Activated CD8-positive, alpha-beta T cell treated with anti-CD3 and anti-CD28 coated beads, Interleukin-2, amount 10 ng/mL, durations not matched to agents 7 days and 5 days (primary cell): ENCODE data around the gene MGAT5B. TPM values are rescaled to one million over a fixed set of nuclear protein-coding genes. Genes with fewer than 3 reads are reported as not detected.
A peak's percentile ranks its signal among the peaks of the same experiment; 100 is the strongest.

Experiments
- ATAC-seq: fragments of 150-1000 bp; cut with Tn5 transposase; one replicate; pipeline ENCODE4 v1.10.0; 2021; ENCODE audit warnings: moderate library complexity
- CTCF ChIA-PET: fragments of 350-600 bp; sonication (Branson Sonifier 250); formaldehyde crosslinking; loops from one replicate; lab custom pipeline; 2021; ENCODE audit warnings: antibody characterized with exemption; lab: Charles Lee
- POLR2A ChIA-PET: fragments of 350-600 bp; sonication (Branson Sonifier 250); formaldehyde crosslinking; loops from one replicate; lab custom pipeline; 2021; ENCODE audit warnings: antibody characterized with exemption; lab: Charles Lee
- DNase-seq: peaks from one replicate; pipeline ENCODE4 v3.0.0-alpha.2; 2020
- H3K27ac Mint-ChIP-seq: one replicate; pipeline ENCODE4 v1.8.0; 2021; ENCODE audit warnings: mild to moderate bottlenecking, mixed read lengths
- H3K27me3 Mint-ChIP-seq: one replicate; pipeline ENCODE4 v1.8.0; 2021; ENCODE audit warnings: low read depth, mixed read lengths
- H3K36me3 Mint-ChIP-seq: one replicate; pipeline ENCODE4 v1.8.0; 2021; ENCODE audit warnings: low read depth, mixed read lengths
- H3K4me1 Mint-ChIP-seq: one replicate; pipeline ENCODE4 v1.8.0; 2021; ENCODE audit warnings: low read depth, mixed read lengths
- H3K4me3 Mint-ChIP-seq: one replicate; pipeline ENCODE4 v1.8.0; 2021; ENCODE audit warnings: mild to moderate bottlenecking, mixed read lengths
- H3K9me3 Mint-ChIP-seq: one replicate; pipeline ENCODE4 v1.8.0; 2022; ENCODE audit warnings: mixed read lengths; ENCODE audit not compliant: insufficient read depth
- total RNA-seq, 2 experiments: library from RNA; stranded (reverse); gene quantifications; one replicate each; pipeline ENCODE4 v1.2.3, GENCODE V29; 2021

MGAT5B gene
- total RNA-seq, 2 experiments from 2014 or later, result 0.26 TPM; not detected in 1

DNA sequence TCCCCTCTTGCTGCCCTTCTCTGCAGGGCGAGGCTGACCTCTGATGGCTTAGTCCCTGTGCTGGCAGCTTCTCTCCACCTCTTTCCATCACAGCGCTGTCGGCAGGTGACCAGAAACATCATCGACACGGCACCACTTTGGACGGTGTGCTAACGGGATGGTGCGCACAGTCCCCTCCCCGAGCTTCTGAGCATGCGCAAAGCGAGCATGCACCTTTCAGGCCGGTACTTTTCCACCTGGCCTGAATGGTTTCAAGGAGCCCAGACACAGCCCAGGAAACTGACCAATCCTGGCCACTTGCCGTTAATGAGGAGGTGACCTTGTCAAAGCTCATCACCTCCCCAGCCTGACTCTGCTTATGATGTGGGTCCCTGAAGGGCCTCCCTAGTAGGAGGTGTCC lies 54.8 kb downstream of the MGAT5B start:
- H3K27ac Mint-ChIP-seq, result no peak overlapping the region
- POLR2A ChIA-PET, result no interaction called here
- no peaks in the 10 kb centered on the region for H3K9me3 Mint-ChIP-seq
- DNase-seq (no peak), ATAC-seq (no peak)
- no peaks in the 10 kb centered on the region for H3K36me3 Mint-ChIP-seq
- H3K4me3 Mint-ChIP-seq, result no peak overlapping the region
- CTCF ChIA-PET, result no interaction called here
- no peaks in the 10 kb centered on the region for H3K27me3 Mint-ChIP-seq
- H3K4me1 Mint-ChIP-seq, result no peaks in the 10 kb centered on the region

DNA sequence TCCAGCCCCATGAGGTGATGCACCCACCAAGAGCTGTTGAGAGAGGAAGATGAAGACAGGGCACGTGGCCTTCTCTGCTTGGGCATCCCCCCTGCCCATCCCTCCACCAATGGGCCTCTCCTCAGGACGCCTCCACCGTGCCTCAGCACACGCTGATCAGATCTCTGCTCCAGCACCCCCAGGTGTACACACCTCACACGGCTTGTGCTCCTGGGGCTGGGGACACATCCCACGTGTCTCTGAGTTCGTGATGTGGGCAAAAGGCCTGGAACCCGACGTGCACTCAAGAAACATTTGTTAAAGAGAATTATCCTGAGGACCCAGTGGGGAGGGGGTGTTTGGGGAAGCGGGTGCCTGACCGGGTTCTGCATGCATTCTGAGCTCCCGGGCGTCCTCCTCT lies 55.3 kb downstream of the MGAT5B start:
- no peaks in the 10 kb centered on the region for H3K4me1 Mint-ChIP-seq
- no peaks in the 10 kb centered on the region for H3K36me3 Mint-ChIP-seq
- POLR2A ChIA-PET, result no interaction called here
- H3K4me3 Mint-ChIP-seq, result no peak overlapping the region
- H3K27me3 Mint-ChIP-seq, result no peaks in the 10 kb centered on the region
- ATAC-seq (no peak), DNase-seq (no peak)
- no peak overlapping the region for H3K27ac Mint-ChIP-seq
- CTCF ChIA-PET, result no interaction called here
- H3K9me3 Mint-ChIP-seq, result no peaks in the 10 kb centered on the region

DNA sequence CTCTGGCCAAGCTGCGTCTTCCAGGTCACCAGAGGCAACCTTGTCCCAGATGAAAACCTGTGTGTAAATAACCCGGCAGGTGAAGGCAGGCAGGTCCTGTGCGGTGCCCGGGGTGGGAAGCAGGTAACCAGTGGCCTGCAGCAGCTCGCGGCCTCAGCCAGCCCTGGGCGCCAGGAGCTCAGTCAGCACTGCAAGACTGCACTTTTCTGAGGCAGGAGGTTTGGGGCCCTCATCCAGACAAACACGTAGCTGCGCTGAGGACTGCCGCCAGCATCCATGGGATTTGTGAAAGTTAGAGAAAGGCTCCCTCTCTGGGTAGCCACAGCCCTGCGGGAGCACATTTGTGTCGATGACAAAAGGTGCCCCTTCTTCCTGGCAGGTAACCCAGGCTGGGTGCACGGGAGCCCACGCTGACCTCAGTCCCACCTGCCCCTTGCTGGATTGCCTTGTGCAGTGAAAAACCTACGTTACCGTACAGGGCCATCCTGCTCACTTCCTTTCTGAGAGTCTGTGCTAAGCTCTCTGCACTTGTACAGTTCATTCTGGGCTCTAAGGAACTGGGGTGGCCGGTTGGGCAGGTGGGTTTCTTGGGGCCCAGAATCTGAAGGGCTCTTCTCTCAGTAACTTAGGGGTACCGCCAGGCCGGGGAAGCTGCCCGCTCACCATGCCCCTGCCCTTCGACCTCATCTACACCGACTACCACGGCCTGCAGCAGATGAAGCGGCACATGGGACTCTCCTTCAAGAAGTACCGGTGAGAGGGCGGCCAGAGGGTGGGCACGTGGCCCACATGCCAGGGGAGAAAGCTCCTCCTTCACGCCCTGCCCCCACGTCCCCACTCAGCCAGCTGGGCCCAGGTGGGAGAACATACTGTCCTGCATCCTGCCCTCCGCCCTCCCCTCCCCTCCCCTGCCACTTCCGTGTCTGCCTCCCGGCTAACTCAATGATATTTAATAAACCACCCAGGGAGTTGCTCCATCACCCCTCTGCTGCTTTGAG lies 56.4 kb downstream of the MGAT5B start:
- no peaks in the 10 kb centered on the region for H3K27me3 Mint-ChIP-seq
- ChIA-PET POLR2A (no interaction called here), CTCF (no interaction called here)
- DNase-seq (no peak), ATAC-seq (peak; percentile 31)
- H3K27ac Mint-ChIP-seq, result no peak overlapping the region
- H3K36me3 Mint-ChIP-seq, result no peaks in the 10 kb centered on the region
- H3K4me1 Mint-ChIP-seq, result no peaks in the 10 kb centered on the region
- no peaks in the 10 kb centered on the region for H3K9me3 Mint-ChIP-seq
- H3K4me3 Mint-ChIP-seq, result no peak overlapping the region

DNA sequence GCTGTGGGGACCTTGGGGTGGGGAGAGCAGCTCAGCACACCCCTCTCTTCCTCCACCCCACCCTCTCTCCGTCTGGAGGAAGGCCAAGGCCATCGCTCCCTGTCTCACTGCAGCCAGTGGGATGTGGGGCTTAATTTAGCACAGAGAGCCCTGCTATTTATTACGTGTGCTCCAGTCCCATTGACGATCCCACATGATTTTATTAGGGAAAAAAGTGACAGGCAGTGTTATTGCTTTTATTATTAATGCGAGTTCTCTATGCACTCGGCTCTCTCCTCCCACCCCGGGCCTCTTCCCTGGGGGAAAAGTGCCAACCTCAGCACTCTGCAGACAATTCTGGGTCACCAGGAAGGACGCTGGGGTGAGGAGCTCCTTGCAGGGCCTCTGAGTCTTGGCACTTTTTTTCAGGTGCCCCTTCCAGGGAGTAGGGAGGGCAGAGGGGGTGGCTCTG lies 57.3 kb downstream of the MGAT5B start:
- no peaks in the 10 kb centered on the region for H3K36me3 Mint-ChIP-seq
- ATAC-seq, result no peak
- POLR2A ChIA-PET, result no interaction called here

DNA sequence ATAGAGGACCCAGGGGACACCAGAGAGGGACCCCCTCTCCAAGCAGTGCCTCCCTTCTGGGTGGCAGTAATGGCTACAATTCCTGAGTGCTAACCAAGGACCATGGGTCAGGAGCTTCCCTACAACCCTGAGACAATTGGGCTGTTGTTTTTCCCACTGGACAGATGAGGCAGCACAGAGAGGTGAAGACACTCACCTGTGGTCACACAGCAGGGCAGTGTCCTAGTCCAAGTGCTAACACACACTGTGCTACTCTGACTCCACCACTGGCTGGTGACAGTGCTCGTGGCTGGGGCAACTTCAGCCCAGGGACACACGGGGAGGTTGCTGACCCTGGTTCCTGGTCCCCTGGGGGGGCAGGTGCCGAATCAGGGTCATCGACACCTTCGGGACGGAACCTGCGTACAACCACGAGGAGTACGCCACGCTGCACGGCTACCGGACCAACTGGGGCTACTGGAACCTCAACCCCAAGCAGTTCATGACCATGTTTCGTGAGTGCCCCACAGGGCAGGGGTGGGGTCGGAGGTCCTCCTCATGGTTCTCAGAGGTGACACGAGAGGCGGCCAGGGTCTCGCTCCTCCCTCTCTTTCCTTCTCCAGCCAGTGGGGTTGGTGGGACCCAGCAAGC lies 58.1 kb downstream of the MGAT5B start:
- Mint-ChIP-seq H3K27me3 (peaks cover 3% of the 10 kb centered on the region), H3K4me1 (no peaks in the 10 kb centered on the region), H3K36me3 (no peaks in the 10 kb centered on the region), H3K9me3 (no peaks in the 10 kb centered on the region), H3K27ac (no peak overlapping the region), H3K4me3 (no peak overlapping the region)
- CTCF ChIA-PET, result no interaction called here
- DNase-seq (no peak), ATAC-seq (no peak)
- POLR2A ChIA-PET, result no interaction called here

More for the DNA sequence above, 57.3 kb downstream of the MGAT5B start:
- no peak for DNase-seq
- Mint-ChIP-seq H3K27me3 (peaks cover 2% of the 10 kb centered on the region), H3K4me1 (no peaks in the 10 kb centered on the region), H3K27ac (no peak overlapping the region), H3K9me3 (no peaks in the 10 kb centered on the region), H3K4me3 (no peak overlapping the region)
- CTCF ChIA-PET, result no interaction called here

DNA sequence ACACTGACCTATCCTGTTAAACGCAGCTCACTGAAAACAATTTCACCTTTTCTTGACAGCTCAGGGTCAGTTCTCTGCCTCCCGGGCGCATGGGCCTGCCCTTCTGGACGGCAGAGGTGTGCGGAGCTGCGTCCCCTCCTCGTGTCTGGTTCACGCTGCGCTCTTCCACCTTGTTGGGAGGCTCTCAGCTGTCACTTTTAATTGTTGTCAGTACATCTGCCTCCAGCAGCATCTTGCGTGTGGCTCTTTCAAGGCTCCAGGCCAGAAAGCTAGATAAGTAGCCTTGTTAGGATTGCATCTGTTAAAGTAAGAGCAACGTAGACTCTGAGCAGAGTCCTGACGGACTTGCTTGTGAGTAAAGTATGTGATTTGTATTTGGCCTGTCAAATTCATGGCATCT lies 59.4 kb downstream of the MGAT5B start:
- DNase-seq (no peak), ATAC-seq (no peak)
- H3K4me3 Mint-ChIP-seq, result no peak overlapping the region
- ChIA-PET CTCF (no interaction called here), POLR2A (no interaction called here)
- peaks cover 3% of the 10 kb centered on the region for H3K27me3 Mint-ChIP-seq
- H3K4me1 Mint-ChIP-seq, result no peaks in the 10 kb centered on the region
- H3K9me3 Mint-ChIP-seq, result no peaks in the 10 kb centered on the region
- no peaks in the 10 kb centered on the region for H3K36me3 Mint-ChIP-seq
- no peak overlapping the region for H3K27ac Mint-ChIP-seq

DNA sequence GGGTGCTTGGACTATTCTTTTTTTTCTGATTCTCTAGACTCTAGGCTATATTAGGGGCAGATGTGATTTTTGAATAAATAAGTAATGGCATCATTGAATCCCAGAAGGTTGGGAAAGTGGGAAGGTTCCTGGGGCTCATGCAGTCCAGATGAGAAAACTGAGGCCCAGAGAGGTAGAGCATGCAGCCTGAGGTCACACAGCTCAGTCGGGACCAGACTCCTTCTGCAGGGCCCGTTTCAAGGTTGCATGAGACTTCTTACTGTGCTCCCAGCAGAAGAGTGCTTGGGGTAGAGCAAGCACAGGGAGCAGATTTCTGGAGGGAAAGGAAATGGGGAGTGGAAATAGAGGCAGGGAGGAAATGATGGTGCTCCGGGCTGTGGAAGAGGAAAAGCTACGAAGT lies 59.8 kb downstream of the MGAT5B start:
- Mint-ChIP-seq H3K27me3 (peaks cover 3% of the 10 kb centered on the region), H3K9me3 (no peaks in the 10 kb centered on the region), H3K27ac (no peak overlapping the region), H3K4me1 (no peaks in the 10 kb centered on the region), H3K4me3 (no peak overlapping the region), H3K36me3 (no peaks in the 10 kb centered on the region)
- DNase-seq, result no peak
- ChIA-PET CTCF (no interaction called here), POLR2A (no interaction called here)
- ATAC-seq, result no peak

DNA sequence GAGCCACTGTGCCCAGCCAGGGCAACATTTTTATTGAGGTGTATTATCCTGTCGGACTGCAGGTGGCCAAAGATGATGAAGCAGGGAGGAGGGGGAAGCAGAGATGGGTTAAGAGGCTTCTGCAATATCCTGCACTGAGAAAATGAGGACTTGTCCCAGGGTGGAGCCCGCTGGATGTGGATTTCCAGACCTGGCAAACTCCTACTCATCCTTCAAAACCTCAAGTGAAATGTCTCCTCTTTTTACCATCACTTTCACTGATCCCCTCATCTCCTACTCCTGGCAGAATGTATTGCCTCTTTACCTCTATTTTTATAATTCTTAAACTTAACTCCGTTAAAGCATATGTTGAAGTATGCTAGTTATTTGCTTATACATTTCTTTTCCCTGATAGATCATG lies 60.9 kb downstream of the MGAT5B start:
- POLR2A ChIA-PET, result no interaction called here
- ATAC-seq (no peak), DNase-seq (no peak)
- Mint-ChIP-seq H3K4me1 (no peaks in the 10 kb centered on the region), H3K9me3 (no peaks in the 10 kb centered on the region), H3K27ac (no peak overlapping the region), H3K27me3 (peaks cover 3% of the 10 kb centered on the region), H3K4me3 (no peak overlapping the region), H3K36me3 (no peaks in the 10 kb centered on the region)
- CTCF ChIA-PET, result no interaction called here

DNA sequence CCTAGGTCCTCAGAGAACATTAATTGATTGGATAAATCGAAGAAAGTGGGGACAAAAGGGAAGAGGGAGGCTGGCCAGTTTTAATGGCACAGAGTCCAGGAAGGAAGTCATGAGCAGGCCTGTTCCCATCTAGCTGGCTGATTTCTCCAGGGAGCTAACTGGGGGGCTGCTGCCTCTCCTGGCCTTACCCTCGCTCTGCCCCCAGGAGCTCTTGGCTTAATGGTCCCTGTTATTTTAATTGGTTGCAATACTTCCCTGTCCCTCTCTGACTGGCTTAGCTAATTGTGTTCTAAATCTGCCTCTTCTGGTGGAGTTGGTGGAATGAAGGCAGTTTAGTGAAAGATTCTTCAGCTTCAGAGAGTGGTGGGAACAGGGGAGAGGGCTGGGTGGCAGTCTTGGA lies 61.4 kb downstream of the MGAT5B start:
- Mint-ChIP-seq H3K27ac (no peak overlapping the region), H3K9me3 (no peaks in the 10 kb centered on the region), H3K4me3 (no peak overlapping the region), H3K4me1 (no peaks in the 10 kb centered on the region), H3K27me3 (peaks cover 3% of the 10 kb centered on the region), H3K36me3 (no peaks in the 10 kb centered on the region)
- ChIA-PET POLR2A (no interaction called here), CTCF (no interaction called here)
- no peak for ATAC-seq
- no peak for DNase-seq

DNA sequence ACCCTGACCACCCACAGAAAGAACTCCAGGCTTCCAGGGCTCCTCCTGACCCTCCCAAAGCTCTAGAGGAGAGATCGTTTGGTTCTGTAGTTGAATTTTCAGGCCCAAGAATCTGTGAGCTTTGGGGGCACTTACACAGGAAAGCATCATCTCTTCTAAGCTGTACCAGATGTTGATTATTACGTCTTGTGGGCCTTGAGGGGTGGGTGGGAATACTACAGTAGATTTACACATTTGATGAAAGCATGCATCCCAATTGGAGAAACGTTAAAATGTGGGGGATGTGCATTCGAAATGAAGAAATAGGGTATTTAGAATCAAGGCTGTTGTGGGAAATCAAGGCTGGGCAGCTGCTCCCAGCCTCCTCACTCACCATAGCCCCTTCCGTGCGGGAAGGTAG lies 61.9 kb downstream of the MGAT5B start:
- ChIA-PET POLR2A (no interaction called here), CTCF (no interaction called here)
- Mint-ChIP-seq H3K27ac (no peak overlapping the region), H3K4me1 (no peaks in the 10 kb centered on the region), H3K27me3 (peaks cover 3% of the 10 kb centered on the region), H3K4me3 (no peak overlapping the region), H3K36me3 (no peaks in the 10 kb centered on the region), H3K9me3 (no peaks in the 10 kb centered on the region)
- no peak for ATAC-seq
- DNase-seq, result no peak

DNA sequence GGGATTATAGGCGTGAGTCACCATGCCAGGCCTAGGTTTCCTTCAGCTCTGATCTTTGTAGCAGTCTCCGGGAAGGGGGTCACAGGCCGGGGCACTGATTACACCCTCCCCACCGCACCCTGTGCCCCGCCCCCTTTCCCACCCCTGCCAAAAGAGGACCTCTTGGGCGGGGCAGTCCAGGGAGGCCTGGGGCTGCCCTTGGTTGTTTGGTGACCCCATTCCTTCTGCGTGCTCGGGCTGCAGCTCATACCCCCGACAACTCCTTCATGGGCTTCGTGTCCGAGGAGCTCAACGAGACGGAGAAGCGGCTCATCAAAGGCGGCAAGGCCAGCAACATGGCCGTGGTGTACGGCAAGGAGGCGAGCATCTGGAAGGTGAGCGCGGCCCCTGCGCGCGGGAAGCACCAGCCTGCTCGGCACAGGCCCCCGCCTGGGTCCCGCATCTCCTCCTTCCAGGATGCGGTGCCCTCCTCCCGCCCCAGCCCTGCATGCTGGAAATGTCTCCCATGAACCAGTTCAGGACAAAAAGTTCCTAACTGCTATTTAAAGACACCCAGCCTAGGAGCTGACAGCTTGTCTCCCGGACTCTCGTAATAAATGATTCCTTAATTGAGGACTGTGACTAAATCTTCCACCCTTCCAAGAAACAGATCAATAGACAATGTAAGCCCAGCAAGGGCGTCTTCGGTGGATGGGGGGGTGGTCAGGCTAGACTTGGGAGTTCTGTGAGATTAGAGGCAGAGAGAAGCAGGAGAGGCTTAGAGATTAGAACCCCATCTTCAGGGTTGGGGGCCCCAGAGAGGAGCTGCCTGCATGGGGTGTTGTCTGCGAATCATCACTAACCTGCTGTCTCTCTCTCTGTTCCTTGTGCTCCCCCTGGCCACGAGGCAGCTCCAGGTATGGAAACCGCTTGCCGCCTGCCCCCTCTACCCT lies 64.5 kb downstream of the MGAT5B start:
- H3K4me1 Mint-ChIP-seq, result no peaks in the 10 kb centered on the region
- ChIA-PET CTCF (no interaction called here), POLR2A (no interaction called here)
- H3K36me3 Mint-ChIP-seq, result no peaks in the 10 kb centered on the region
- H3K4me3 Mint-ChIP-seq, result no peak overlapping the region
- no peak for ATAC-seq
- DNase-seq, result no peak
- peaks cover 7% of the 10 kb centered on the region for H3K27me3 Mint-ChIP-seq
- H3K9me3 Mint-ChIP-seq, result no peaks in the 10 kb centered on the region
- H3K27ac Mint-ChIP-seq, result no peak overlapping the region
